ENCODE data around the gene TSHZ3. TPM values are rescaled to one million over a fixed set of nuclear protein-coding genes. Genes with fewer than 3 reads are reported as not detected.

Gene TSHZ3
- total RNA-seq, 6 experiments from 2014 or later = 9.1 to 14.0 (median 13.1) TPM

DNA sequence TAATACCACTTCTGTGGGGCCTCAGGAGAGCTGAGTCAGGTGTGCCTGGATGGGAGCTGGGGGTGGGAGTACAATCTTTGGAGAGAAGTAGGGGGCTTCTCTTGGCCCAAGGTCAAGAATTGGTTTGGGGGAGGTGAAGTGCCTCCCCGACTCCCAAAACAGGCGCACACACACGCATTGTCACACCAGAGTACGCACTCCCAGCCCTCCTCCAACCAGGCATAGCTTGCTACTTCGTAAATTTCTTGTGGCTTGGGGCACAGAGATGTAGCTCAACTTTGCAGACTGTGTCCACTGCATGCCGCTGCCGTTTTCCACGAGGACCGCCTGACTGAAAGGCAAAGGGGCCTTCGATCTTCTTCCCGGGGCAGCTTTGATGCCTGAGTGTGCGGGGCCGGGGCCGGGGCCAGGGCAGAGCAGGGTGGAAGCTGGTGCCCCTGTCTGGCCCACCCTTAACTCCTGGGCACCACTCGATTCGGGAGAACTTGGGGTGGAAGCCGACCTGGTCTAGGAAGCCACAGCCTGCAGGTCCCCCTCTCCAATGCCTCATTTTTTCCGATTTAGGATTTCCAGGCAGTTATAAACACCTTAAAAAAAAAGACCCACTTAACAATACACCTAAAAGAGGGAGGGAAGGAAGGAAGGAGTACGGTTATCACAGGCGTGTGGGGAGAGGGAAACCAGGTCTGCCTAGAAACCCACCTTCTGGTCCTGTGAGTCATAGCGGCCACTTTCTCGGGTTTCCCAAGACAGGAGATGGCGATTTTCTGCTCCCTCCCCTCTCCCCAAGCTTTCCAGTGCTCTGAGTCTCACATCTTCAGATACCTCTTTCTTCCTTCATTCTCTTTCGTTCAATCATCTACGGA is 5.8 kb upstream of the TSHZ3 start:
- Mint-ChIP-seq H3K27ac (no peak overlapping the region), H3K36me3 (ENCODE audit: low read depth) (no peaks in the 10 kb centered on the region; the same call in 1 of the 2 replicates), H3K9me3 (no peaks in the 10 kb centered on the region), H3K4me1 (ENCODE audit: low read depth) (0 out of 2 replicates have a peak, but pooled peaks cover 13% of the 10 kb centered on the region), H3K27me3 (ENCODE audit: insufficient read depth) (no peaks in the 10 kb centered on the region; the same call in 1 of the 2 replicates), H3K4me3 (no peak overlapping the region)
- no peak for DNase-seq
- no peak for TF ChIP-seq CTCF (IDR thresholded peaks at IDR 0.05)

GRCh38 chr19:31354316-31354715 is 5.1 kb upstream of the TSHZ3 start:
- DNase-seq = no peak

DNA sequence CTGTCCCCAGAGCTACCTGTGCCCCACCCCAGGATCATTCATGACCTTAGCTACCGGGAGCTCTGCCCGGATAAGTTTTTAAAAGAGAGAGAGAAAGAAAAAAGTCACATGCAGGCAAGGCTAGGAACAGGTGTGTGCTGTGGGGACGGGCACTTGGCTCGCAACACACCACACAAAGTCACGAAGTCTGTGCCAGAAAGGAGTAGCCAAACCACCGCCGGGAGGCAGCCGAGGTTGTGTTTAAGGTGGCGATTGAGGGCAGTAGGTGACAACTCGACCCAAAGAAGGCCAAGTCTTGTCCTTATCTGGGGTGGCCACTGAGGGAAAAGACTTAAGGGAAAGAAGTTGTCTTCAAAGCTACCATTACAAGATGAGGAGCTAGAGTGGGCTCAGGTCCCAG is 4.6 kb upstream of the TSHZ3 start:
- no peaks in the 10 kb centered on the region; the same call in 1 of the 2 replicates for H3K36me3 Mint-ChIP-seq (ENCODE audit: low read depth)
- no peak for TF ChIP-seq CTCF (IDR thresholded peaks at IDR 0.05)
- no peak overlapping the region for H3K4me3 Mint-ChIP-seq
- H3K9me3 Mint-ChIP-seq = no peaks in the 10 kb centered on the region
- no peak for DNase-seq
- H3K27me3 Mint-ChIP-seq (ENCODE audit: insufficient read depth) = no peaks in the 10 kb centered on the region; the same call in 1 of the 2 replicates
- H3K4me1 Mint-ChIP-seq (ENCODE audit: low read depth) = 0 out of 2 replicates have a peak, but pooled peaks cover 13% of the 10 kb centered on the region
- H3K27ac Mint-ChIP-seq = no peak overlapping the region

More at GRCh38 chr19:31354316-31354715, 5.1 kb upstream of the TSHZ3 start:
- H3K9me3 Mint-ChIP-seq = no peaks in the 10 kb centered on the region
- H3K27ac Mint-ChIP-seq = no peak overlapping the region
- no peaks in the 10 kb centered on the region; the same call in 1 of the 2 replicates for H3K27me3 Mint-ChIP-seq (ENCODE audit: insufficient read depth)
- no peak for TF ChIP-seq CTCF (IDR thresholded peaks at IDR 0.05)
- H3K4me3 Mint-ChIP-seq = no peak overlapping the region
- no peaks in the 10 kb centered on the region; the same call in 1 of the 2 replicates for H3K36me3 Mint-ChIP-seq (ENCODE audit: low read depth)
- 0 out of 2 replicates have a peak, but pooled peaks cover 13% of the 10 kb centered on the region for H3K4me1 Mint-ChIP-seq (ENCODE audit: low read depth)

DNA sequence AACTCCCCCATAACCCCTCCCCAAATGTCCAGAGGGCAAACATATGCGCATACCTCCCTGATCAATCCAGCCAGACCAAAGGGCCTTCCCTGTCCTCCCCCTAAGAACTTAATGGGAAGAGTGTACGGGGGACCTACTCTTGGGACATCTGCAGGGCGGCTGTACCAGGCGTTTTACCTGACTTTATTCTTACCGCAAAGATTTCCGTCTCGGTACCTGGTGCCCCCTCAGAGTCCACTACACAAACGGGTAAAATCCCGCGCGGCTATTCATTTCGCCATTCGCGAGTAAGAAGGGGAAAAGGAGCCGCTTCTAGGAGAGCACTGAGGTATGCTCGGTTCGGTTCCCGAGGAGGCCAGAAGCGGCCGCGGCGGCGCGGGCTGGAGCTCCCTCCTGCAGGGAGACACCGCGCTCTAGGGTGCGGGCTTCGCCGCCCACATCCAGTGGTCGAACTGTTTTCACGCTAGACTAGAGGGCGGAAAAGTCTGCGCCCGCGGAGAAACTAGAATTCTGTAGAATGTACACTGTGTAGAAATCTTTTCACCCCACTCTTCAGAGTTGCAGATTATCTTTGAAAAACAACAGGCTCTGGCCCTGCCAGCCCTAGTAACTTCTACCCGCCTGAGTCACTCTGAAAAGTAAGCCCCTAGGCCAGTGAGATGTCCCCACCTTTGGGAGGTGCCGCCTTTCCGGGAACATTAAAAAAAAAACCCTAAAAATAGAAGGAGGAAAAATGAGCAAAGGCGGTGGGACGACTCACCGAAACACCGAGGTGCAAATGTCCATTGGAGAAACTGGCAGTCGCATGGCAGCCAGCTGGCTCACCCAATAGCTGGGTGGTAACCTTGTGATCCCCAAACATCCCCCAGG is 3.8 kb upstream of the TSHZ3 start:
- DNase-seq = no peak
- no peaks in the 10 kb centered on the region; the same call in 1 of the 2 replicates for H3K36me3 Mint-ChIP-seq (ENCODE audit: low read depth)
- no peak overlapping the region; the same call in 1 of the 2 replicates for H3K4me3 Mint-ChIP-seq
- no peak for TF ChIP-seq CTCF (IDR thresholded peaks at IDR 0.05)
- H3K27me3 Mint-ChIP-seq (ENCODE audit: insufficient read depth) = no peaks in the 10 kb centered on the region; the same call in 1 of the 2 replicates
- peaks cover 18% of the 10 kb centered on the region for H3K4me1 Mint-ChIP-seq (ENCODE audit: low read depth)
- no peaks in the 10 kb centered on the region for H3K9me3 Mint-ChIP-seq
- no peak overlapping the region for H3K27ac Mint-ChIP-seq

GRCh38 chr19:31352296-31352781 is 3.1 kb upstream of the TSHZ3 start:
- Mint-ChIP-seq H3K4me3 (peak overlapping the region; percentile 92; the same call in 1 of the 2 replicates), H3K27me3 (ENCODE audit: insufficient read depth) (no peaks in the 10 kb centered on the region; the same call in 1 of the 2 replicates), H3K36me3 (ENCODE audit: low read depth) (no peaks in the 10 kb centered on the region; the same call in 1 of the 2 replicates), H3K27ac (no peak overlapping the region; the same call in 1 of the 2 replicates), H3K9me3 (no peaks in the 10 kb centered on the region), H3K4me1 (ENCODE audit: low read depth) (peaks cover 24% of the 10 kb centered on the region)
- no peak for DNase-seq
- TF ChIP-seq CTCF (IDR thresholded peaks at IDR 0.05) = no peak
